Measurements from ENCODE around the gene RFX8. TPM values are rescaled to one million over a fixed set of nuclear protein-coding genes. Genes with fewer than 3 reads are reported as not detected.

The RFX8 gene
- total RNA-seq, 2 experiments from 2014 or later: 2.0 to 2.2 TPM

- Mint-ChIP-seq H3K4me3 (no peak overlapping the region), H3K4me1 (no peaks in the 10 kb centered on the region), H3K9me3 (no peaks in the 10 kb centered on the region), H3K27ac (no peak overlapping the region), H3K27me3 (peaks cover 15% of the 10 kb centered on the region), H3K36me3 (no peaks in the 10 kb centered on the region)
- ATAC-seq (ENCODE audit: low read depth) (no peak), DNase-seq (no peak)
- POLR2A ChIA-PET: interaction anchor here (1.1 kb wide), 1 partner anchor 9 kb away, joined by 3 read pairs; no protein-coding TSS in a partner anchor
Measured at GRCh38 chr2:101349893-101350662, 124.8 kb downstream of the RFX8 start.

GRCh38 chr2:101348883-101349282 is 126.0 kb downstream of the RFX8 start:
- no peak for DNase-seq

More at GRCh38 chr2:101348883-101349282, 126.0 kb downstream of the RFX8 start:
- Mint-ChIP-seq H3K27ac (no peak overlapping the region), H3K36me3 (no peaks in the 10 kb centered on the region), H3K4me1 (no peaks in the 10 kb centered on the region), H3K4me3 (no peak overlapping the region), H3K9me3 (no peaks in the 10 kb centered on the region), H3K27me3 (peaks cover 15% of the 10 kb centered on the region)
- POLR2A ChIA-PET: no interaction called here
- no peak for ATAC-seq (ENCODE audit: low read depth)

Other genes starting within 250 kb of the RFX8 start
- 10 to 100 TPM; 64.2 to 65.0 TPM for gene CNOT11, start 222.2 kb downstream of the RFX8 start, total RNA-seq
- gene RNF149, start 166.4 kb downstream of the RFX8 start, total RNA-seq: 10 to 100 TPM; 90.1 to 90.3 TPM
- not detected for gene CREG2, start 87.6 kb downstream of the RFX8 start, total RNA-seq
- gene MAP4K4, start 222.6 kb upstream of the RFX8 start, total RNA-seq: 10 to 100 TPM; 79.8 to 84.5 TPM